ENCODE measurements around the gene CHAF1A. TPM values are rescaled to one million over a fixed set of nuclear protein-coding genes. Genes with fewer than 3 reads are reported as not detected.

Gene CHAF1A, protein sequence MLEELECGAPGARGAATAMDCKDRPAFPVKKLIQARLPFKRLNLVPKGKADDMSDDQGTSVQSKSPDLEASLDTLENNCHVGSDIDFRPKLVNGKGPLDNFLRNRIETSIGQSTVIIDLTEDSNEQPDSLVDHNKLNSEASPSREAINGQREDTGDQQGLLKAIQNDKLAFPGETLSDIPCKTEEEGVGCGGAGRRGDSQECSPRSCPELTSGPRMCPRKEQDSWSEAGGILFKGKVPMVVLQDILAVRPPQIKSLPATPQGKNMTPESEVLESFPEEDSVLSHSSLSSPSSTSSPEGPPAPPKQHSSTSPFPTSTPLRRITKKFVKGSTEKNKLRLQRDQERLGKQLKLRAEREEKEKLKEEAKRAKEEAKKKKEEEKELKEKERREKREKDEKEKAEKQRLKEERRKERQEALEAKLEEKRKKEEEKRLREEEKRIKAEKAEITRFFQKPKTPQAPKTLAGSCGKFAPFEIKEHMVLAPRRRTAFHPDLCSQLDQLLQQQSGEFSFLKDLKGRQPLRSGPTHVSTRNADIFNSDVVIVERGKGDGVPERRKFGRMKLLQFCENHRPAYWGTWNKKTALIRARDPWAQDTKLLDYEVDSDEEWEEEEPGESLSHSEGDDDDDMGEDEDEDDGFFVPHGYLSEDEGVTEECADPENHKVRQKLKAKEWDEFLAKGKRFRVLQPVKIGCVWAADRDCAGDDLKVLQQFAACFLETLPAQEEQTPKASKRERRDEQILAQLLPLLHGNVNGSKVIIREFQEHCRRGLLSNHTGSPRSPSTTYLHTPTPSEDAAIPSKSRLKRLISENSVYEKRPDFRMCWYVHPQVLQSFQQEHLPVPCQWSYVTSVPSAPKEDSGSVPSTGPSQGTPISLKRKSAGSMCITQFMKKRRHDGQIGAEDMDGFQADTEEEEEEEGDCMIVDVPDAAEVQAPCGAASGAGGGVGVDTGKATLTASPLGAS
- total RNA-seq: 9.8 TPM

DNA sequence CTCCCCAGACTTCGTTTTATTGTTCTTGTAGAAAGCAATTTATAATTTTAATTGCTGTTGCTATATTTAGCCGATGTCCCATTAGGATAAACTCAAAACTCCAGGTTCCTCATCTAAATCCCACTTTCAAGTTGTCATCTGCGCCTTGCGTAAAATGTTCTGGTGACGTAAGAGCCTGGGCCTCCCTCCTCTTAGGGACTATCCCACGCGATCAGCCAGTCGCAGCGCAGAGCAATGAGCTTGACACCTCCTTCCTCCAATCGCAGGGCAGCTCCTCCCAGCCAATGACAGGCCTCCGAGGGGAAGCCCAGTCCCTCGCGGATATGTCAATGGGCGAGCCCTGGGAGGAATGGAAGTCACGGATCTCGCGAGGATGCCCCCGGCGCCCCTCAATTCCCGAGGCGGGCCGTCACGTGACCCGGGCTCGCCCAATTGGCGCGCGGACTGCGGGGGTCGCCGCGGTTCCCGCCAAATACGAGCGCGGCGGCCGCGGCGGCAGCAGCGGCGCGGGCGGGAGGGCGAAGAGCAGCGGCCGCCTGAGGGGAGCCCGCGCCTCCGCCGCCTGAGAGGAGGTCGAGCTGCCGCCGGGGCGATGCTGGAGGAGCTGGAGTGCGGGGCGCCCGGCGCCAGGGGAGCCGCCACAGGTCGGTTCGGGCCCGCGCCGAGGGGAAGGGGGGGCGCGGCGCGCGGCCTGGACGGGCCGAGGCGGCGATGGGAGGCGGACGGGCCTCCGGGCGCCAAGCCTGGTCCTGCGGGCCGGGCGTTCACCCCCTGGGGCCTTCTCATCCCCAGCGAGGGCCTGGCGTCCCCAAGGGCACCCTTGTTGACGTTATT is at the start of gene CHAF1A:
TSS of gene CHAF1A (plus strand) at position 470 of the 834 bp plus-strand sequence. CDS start at position 593, 123 bp downstream.
- peak; percentile 100 for DNase-seq

DNA sequence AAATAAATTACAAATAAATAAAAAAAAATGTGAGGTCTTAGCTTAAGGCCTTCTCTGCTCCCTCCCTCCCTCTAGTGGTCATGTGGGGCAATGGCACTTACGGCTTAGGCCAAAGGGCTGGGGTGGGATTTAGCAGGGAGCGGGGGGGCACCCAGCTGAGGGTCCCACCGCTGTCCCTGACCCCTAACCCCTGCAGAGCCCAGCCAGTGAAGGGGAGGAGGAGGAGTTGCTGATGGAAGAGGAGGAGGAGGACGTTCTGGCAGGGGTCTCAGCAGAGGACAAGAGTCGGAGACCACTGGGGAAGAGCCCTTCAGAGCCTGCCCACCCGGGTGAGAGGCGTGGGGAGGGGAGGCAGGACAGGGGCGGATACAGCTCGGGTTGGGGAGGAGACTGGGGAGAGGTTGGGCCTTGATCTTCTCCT is 49.7 kb upstream of the CHAF1A start:
- DNase-seq: peak; percentile 79

DNA sequence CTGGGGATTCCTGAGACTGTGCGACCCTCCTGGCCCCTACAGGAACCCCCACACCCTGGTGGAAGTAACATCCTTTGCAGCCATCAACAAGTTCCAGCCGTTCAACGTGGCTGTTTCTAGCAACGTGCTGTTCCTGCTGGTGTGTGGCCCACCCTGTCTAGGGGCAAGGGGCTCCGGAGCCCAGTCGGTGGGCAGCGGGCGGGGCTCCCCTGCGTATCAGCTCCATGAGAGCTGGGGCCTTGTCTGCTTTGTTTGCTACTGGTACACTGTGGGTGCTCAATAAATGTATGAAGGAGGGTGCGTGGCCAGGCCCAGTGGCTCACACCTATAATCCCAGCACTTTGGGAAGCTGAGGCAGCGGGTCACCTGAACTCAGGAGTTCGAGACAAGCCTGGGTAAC is 48.2 kb upstream of the CHAF1A start:
- DNase-seq: no peak

DNA sequence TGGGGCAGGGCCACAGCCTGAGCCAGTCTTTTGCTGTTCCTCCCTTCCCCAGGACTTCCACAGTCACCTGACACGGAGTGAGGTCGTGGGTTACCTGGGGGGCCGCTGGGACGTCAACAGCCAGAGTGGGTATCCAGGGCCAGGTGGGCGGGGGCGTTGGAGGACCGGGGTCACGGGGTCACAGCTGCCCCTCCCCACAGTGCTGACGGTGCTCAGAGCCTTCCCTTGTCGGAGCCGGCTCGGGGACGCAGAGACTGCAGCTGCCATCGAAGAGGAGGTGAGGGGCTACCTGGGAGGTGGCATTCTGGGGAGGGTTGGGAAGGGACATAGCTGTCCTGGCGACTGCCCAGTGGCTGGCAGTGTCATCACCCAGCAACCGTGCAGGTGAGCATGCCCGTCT is 47.5 kb upstream of the CHAF1A start:
- DNase-seq: no peak

DNA sequence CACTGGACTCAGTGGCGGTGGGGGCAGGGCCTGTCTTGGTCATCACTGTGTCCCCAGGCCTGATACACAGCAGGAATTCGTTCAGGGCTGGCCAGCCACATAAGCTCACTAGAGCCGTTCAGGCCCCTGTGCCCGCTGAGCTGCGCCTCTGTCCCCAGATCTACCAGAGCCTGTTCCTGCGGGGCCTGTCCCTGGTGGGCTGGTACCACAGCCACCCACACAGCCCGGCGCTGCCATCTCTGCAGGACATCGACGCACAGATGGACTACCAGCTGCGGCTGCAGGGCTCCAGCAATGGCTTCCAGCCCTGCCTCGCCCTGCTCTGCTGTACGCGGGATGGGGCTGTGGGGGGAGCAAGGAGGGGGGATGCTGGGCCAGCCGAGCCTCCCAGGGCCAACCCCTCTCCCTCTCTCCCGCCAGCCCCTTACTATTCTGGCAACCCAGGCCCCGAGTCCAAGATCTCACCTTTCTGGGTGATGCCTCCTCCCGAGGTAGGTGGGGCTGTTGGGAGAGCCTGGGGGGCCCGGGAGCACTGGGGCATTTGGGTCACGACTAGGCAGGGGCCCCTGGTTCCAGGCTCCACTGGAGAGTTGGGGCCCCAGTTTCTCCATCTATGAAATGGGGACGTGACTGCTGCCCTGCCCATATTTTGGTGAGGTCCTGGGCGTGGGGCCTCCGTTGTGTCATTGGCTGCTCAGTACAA is 45.2 kb upstream of the CHAF1A start:
- no peak for DNase-seq

DNA sequence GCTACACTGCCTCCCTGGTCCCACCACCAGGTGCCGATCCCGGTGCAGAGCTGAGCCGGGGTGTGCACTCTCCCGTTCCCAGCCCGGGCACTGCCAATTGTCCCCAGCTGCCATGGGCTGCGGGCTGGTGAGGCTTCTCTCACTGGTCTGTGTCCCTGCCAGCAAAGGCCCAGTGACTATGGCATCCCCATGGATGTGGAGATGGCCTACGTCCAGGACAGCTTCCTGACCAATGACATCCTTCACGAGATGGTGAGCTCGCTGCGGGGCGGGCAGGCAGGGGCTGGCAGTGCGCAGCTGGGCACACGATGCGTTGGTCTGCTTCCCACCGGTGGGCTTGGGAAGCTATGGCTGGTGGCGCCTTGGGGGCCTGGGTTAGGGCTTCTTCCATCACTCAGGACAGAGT is 44.5 kb upstream of the CHAF1A start:
- no peak for DNase-seq

DNA sequence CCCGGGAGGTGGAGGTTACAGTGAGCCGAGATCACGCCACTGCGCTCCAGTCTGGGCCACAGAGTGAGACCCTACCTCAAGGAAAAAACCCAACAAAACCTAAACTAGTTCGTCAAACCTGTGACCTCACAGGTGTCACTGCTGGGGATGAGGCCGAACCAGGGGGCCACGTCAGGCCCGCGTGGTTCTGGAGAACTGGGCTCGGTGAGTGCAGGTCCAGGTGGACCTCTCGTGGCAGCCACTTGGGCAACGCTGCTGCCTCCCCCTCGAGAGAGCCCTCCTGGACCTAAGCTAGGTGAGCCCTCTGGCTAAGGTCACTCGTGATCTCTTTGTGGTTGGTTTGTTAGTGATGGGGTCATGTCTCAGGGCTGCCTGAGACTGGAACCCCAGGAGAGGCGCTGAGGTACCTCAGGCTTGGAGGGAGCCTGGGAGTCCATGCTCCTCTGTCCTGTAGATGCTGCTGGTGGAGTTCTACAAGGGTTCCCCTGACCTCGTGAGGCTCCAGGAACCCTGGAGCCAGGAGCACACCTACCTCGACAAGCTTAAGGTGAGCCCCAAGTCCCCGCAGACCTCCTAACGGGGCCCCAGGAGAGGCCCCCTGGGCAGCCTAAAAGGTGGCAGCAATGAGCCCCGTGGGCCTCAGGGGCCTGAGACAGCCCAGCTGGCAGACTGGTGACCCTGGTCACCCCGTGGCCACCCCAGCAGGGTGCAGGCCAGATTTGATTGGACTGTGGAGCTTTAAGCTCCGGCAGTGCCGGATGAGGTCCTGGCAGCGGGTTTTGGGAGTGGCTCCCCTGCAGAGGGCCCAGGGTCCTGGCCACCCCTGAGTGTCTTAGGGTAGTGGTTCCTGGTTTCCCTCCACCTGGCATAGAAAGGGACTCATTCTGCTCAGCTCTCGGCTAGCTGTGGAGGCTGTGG is 43.5 kb upstream of the CHAF1A start:
- no peak for DNase-seq

DNA sequence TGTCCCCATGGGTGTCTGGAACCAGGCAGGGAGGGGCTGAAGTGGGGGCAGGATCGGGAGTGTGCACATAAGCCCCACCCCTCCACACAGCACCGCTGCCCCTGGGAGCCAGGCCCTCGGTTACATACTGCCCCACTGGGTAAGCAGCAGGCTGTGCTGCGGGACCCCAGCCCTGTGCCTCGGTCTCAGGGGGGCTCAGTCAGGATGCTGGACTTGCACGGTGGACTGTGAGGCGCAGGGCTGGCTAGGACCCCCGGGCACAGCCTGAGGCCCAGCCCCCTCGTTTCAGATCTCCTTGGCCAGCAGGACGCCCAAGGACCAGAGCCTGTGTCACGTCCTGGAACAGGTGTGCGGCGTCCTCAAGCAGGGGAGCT is 42.8 kb upstream of the CHAF1A start:
- no peak for DNase-seq

DNA sequence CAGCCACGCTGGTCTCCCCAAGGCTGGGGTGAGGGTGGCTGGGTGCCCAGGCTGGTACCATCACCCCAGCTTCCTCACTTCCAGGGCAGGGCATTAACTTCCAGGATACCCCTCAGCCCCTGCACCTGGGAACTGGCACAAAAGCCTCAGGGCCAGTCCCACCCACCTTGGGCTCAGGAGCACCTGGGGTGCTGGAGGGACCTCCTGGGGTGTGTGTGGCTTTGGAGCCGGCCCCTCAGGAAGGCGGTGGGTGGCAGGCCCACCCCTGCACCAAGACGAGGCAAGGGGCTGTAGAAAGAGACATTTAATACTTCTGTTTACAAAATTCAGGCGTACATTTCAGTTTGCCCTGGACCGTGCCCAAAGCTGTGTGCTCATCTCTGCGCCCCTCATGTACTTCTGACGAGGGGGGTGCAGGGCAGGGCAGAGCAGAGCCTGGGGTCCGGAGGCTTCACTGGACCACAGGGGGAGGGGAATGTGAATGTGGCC is 42.3 kb upstream of the CHAF1A start:
- DNase-seq: no peak

DNA sequence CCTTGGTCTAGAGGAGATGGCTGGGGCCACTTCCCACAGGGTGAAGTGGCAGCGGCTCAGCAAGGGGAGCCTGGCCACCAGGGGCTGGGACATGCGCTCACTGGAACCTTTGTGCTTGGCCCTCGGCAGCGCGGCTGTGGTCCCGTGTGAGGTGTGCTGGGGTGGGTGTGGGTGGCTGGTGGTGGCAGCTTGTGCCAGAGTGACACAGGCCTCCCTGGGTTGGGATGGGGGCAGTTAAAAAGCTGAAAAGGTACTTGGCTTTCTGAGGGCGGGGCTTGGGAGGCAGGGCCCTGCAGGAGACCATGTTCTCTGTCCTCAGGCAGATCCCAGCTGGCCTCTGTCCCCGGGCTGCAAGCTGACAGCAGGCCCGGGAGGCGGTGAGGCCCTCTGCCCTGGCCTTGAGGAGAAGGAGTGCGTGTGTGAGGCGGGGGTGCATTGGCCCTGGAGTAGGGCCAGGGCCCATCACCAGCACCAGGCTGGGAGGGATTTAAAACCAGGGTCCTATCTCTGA is 41.7 kb upstream of the CHAF1A start:
- peak; percentile 49 for DNase-seq

DNA sequence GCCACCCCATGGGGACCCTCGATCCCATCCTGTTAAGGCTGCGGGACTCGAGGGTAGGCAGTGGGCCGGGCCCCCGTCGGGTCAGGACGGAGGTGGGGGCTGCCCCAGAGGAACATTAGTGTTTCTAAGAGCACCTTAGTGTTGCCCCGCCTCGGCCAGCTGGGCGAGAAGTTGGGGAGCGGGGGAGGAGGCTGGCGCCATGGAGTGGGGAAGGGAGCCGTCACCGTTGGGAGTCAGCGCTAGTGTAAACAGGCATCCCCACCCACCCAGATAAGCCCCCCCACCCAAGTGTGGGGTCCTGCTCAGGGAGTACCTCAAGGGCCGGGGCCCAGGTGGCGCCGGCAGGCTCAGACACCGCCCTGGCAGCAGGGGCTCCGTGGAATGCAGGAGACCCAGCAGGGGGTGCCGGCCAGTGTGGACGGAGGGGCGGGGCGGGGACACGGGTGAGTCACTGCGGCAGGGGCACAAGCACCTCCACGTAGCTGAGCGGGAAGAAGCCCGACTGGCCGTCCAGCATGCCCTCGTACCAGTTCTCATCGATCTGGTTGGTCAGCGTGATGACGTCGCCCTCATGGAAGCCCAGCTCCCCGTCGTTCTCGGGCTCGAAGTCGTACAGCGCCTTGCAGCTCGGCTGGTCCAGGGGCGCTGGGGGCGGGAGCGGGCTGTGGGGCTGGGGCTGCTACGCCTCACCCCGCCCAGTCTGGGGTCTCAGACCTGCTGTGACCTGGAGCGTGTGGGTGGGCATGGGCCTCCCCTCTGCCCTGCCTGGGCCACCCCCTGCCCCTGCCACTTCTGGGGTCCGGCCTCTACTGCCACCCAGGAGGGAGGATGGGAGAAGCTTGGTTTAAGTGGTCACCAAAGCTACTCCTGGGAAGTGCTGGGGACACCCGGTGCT is 41.0 kb upstream of the CHAF1A start:
- DNase-seq: no peak

DNA sequence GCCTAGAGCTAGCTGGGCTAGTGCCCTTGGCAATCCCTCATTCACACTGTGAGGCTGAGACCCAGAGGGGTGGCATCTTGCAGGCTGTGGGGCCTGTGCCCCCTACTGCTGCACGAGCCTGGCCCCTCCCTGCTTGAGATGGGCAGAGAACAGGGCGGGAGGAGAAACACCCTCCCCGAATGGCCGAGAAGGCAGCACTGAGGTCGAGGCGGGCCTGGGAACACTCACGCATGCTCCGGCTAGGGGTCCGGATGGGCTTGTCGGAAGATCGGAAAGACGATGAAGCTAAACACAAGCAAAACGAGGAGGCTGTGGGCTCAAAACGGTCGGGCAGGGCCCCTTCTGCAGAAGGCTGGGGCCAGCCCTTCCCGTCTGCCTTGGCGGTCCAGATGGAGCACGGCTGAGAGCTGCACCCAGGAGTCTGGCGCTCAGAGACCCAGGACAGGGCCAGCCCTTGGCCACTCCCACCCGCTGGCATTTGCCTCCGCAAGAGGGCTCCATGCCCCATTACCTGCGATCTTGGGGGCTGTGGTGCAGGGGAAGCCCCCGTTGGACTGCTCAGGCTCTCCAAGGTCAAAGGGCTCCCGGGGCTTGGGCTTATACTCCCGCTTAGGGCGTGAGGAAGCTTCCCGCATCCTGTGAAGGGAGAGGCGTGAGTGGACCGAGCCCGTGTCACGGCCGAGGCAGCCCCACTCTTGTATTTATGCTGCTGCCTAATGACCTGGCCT is 40.2 kb upstream of the CHAF1A start:
- no peak for DNase-seq

DNA sequence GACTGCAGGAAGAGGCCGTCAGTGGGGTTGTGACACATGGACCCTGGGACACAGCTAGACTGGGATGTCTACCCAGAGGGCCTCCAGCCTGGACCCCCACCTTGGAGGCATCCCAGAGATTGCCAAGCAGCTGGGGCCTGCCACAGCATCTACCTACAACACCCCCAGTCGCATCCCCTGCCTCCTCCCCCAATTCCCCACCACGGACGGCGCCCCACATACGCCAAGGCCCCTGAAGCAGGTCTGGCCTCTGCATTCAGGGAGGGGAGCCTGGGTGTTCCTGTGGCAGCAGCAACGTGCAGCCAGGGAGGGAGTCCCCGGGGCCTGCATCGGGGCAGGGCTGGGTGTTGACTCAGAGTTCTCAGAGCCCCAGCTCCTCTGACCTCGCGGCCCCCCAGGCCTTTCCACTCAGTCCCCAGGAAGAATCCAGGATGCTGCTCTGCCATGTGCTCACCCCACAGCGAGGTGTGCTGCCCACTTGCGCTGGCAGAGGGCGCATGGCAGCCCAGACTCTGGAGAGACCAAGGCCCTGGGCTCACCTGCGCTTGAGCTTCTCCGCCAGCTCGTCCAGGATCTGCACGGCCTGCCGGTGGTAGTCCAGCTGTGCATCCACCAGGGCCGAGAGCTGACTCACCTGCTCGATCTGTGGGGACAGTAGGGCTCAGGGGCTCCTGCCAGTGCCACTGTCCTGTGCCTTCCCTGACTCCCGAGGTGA is 39.5 kb upstream of the CHAF1A start:
- no peak for DNase-seq

DNA sequence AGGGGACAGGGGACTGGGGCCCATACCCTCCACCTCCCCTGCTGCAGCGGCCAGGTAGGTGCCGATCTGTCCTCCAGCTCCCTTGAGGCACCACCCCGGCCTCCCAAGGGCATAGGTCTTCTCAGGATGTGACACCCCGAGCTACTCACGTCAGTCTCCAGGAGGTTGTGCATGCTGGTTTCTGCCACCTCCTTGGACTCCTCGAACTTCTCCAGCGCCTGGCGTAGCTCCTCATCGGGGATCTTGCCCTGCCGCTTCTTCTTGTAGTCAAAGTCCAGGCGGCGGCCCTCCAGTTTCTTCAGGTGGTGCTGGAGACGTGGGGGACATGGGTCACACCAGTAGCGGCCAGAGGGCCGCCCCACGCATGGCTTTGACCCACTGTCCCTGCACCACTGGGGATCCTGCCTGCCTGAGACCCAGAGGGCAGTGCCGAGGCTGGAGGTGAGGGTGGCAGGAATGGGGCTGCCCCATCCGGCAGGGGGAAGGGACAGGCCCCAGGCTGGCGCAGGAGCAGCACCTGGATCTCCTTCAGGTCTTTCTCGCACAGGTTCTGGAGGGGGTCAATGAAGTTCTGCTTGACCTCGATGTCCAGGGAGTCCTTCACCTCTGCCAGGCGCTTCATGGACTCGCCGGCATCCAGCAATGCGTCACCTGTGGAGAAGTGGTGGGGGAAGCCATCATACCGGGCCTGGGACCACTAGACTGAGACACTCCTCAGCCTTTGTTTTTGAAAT is 38.7 kb upstream of the CHAF1A start:
- DNase-seq: no peak

DNA sequence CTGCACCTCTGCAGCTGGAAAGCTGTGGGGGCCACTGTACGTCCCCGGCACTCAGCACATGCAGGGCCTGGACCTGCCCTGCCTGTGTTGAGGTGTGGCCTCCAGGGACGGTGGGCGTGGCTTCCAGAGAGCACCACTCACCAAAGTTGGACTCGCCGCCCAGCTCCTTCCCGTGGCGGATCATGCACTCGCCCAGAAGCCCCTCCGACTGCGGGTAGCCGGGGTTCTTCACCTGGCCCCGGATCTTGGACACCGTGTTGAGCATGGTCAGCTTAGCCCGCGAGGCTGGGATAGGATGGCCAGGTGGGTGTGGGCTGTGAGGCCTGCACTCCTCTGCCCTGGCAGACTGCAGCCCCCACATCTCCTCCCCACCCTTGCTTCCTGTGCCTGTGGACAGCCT is 37.1 kb upstream of the CHAF1A start:
- no peak for DNase-seq

DNA sequence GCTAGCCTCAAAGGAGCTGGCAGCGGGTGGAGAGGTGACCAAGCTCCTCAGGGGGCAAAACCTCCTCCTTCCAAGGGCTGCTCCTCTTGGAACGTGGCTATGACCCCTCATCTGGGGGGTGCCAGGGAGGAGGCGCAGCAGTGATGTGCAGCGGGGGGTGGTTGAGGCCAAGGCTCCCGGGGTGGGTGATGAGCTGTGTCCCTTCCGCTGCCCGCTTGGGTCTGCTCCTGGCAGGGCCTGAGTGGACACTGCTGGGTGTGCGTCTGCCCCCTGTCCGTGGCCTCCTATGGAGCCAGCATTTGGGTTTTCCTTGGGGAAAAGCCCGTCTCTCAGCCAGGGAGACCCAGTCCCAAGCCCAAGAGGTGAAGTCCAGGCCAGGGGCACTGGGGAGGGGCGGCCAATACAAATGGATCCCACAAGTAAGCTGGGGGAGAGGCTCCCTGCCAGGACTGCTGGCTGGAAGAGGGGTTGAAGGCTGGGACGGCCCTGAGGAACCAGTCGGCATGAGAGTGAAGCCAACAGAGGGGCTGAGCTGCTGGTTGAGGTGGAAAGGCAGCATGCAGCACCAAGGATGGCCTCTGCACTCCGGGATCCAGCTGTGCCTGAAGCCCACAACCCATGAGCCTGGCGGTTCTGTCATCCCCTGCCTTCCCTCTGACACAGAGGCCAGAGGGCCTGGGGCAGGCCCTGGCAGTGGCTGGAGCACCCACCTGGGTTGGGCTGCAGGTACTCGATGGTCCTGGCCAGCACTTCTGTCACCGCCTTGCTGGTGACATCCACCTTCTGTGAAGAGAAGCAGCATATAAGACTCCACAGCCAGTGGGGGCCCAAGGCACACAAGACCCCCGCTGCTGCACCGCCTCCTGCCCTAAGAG is 36.4 kb upstream of the CHAF1A start:
- DNase-seq: no peak

All from tongue (tissue), 2 donors.